ENCODE measurements around the gene MYRF. TPM values are rescaled to one million over a fixed set of nuclear protein-coding genes. Genes with fewer than 3 reads are reported as not detected.

Gene MYRF
- total RNA-seq, 1 donor from 2014 or later: 0.26 TPM

Other genes starting within 250 kb of the MYRF start
- gene LRRC10B, start 243.9 kb upstream of the MYRF start, total RNA-seq: under 0.01 TPM in 1 of 2 replicates, not detected in the other
- gene SYT7, start 171.6 kb upstream of the MYRF start, total RNA-seq: 0.25 and 0.39 TPM in 2 replicates
- 1.7 and 3.2 TPM in 2 replicates for gene DAGLA, start 72.2 kb upstream of the MYRF start, total RNA-seq
- 93.4 and 124 TPM in 2 replicates for gene TMEM258, start 40.0 kb downstream of the MYRF start, total RNA-seq
- gene FEN1, start 40.3 kb downstream of the MYRF start, total RNA-seq: 20.0 and 30.8 TPM in 2 replicates
- gene FADS1, start 64.4 kb downstream of the MYRF start, total RNA-seq: 22.3 and 39.3 TPM in 2 replicates
- 57.7 and 114 TPM in 2 replicates for gene FADS2, start 75.7 kb downstream of the MYRF start, total RNA-seq
- gene FADS3, start 138.9 kb downstream of the MYRF start, total RNA-seq: 77.4 and 90.9 TPM in 2 replicates
- 1.9 and 11.3 TPM in 2 replicates for gene RAB3IL1, start 164.9 kb downstream of the MYRF start, total RNA-seq
- gene BEST1, start 197.7 kb downstream of the MYRF start, total RNA-seq: under 0.01 and 0.13 TPM in 2 replicates
- gene FTH1, start 215.0 kb downstream of the MYRF start, total RNA-seq: 393 and 1,287 TPM in 2 replicates